ENCODE data around the gene SCAMP2.

GRCh38 chr15:74802862-74803447 lies 70.2 kb downstream of the SCAMP2 start:
- TF ChIP-seq JUN (CRISPR knock-in tag; IDR thresholded peaks at IDR 0.05), result no peak
- TF ChIP-seq MAX (IDR thresholded peaks at IDR 0.05), result no peak
- no peak for TF ChIP-seq CAMTA2 (CRISPR knock-in tag; IDR thresholded peaks at IDR 0.05; ENCODE audit: borderline replicate concordance)
- no peak for TF ChIP-seq SP4 (CRISPR knock-in tag; IDR thresholded peaks at IDR 0.05)

Data from HepG2 (cell line).